Measurements from ENCODE around the gene POLR2I.
"Not testable (repeated sequence)": the region's sequence is repeated elsewhere in the genome, so short reads cannot be mapped to it uniquely, and the experiment has no call there.

The POLR2I gene

GRCh38 chr19:36114721-36115452 lies at the start of gene POLR2I:
POLR2I (minus strand) TSS chr19:36114875; CDS start chr19:36114856, 19 bp downstream.
- peak; percentile 100 for DNase-seq

DNA sequence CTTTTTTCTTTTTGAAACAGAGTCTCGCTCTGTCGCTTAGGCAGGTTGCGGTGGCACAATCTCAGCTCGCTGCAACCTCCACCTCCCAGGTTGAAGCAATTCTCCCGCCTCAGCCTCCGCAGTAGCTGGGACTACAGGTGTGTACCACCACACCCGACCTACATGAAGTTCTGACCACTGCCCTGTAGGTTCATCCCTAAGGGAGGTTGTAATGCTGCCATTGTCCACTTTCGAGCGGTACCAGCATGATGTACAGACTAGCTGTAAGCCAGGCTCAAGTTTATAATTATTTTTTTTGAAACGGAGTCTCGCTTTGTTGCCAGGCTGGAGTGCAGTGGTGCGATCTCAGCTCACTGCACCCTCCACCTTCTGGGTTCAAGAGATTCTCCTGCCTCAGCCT lies 49.1 kb upstream of the POLR2I start:
- no peak for DNase-seq

- DNase-seq: no peak
Measured at GRCh38 chr19:36160821-36161596, 46.3 kb upstream of the POLR2I start.

DNA sequence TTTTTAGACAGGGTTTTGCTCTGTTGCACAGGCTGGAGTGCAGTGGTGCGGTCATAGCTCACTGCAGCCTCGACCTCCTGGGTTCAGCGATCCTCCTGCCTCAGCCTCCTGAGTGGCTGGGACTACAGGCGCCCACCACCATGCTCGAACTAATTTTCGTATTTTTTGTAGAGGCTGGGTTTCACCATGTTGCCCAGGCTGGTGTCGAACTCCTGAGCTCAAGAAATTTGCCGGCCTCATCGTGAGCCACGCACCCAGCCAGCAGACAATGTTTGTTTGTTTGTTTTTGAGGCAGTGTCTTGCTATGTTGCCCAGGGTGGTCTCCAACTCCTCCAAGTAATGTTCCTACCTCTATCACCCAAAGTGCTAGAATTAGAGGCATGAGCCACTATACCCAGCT lies 38.5 kb upstream of the POLR2I start:
- no peak for DNase-seq

- peak; percentile 32 for DNase-seq
Measured at GRCh38 chr19:36152352-36153091, 37.8 kb upstream of the POLR2I start, which contains the start of gene COX7A1. COX7A1 (minus strand) TSS chr19:36152447; CDS start chr19:36152407, 40 bp downstream.

GRCh38 chr19:36152019-36152351 lies 37.3 kb upstream of the POLR2I start:
- no peak for DNase-seq

DNA sequence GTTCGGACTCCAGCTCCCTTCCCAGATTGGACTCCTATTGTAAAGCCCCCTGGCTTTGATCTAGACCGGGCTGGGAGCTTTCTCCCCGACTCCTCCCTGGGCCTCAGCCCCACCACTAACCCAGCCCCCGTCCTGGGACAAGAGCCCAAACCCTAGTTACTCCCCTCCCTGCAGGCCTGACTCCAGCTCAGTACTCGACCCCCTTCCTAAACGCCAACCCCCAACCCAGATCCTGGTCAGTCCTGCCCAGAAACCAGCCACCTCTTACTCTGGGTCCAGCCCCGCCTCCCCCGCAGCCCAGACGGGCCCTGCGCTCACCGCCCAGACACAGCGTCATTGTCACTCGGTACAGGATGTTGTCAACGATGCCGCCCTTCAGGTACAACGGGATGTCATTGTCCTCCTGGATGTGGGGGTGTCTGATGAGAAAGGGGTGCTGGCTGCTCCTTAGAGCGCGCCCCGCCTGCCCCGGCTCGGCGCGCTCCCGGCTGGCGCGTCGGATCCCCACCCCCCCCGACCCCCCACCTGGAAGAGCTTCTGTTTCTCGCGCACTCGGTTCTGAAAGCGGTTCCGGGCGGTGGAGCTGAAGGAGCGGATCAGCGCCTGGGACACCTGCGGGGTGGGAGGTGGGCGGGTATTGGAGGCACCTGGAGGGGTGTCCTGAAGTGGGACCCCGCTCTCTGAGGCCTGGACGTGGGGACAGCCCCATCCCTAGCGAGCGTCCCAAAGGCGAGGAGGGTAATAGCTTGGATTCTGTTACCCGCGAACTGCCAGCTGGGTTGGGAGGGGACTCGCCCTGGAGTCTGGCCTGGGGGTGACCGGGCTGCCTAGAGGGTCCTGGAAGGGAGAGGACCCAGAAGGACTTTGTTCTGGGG lies 36.7 kb upstream of the POLR2I start:
- no peak for DNase-seq

DNA sequence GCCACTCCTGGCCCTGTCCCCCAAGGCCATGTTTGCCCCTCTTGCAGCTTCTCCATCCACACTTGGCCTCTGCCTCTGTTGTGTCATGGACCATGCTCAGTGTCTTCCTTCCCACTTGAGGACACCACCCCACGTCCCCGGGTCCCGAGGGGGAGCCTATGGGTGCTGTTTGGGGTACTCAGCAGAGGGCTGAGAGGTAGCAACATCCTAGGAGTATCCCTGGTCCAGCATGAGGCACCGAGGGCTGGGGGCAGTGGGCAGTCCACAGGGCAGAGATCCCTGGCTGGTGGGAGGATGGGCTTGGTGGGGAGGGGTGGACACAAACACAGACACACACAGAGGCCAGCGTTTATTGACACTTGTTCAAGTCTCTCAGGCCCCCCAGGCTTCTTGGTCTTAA lies 35.9 kb upstream of the POLR2I start:
- DNase-seq: no peak

- no peak for DNase-seq
Measured at GRCh38 chr19:36149673-36150406, 35.2 kb upstream of the POLR2I start.

DNA sequence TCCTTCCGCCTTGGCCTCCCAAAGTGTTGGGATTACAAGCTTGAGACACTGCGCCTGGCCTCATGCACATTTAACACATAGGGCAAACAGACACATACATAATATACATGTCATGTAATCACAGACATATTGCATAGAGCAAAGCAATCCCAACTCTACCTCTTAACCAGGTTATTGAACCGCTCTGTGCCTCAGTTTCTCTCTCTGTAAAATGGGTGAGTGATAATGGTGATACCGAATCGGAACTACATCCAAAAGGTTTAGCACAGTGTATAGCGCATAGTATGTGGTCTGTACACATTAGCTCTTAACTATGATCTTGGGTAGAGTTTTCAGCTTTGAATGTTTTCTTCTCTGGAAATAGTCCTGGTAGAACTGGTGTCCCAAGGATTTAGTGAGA lies 29.9 kb upstream of the POLR2I start:
- no peak for DNase-seq

DNA sequence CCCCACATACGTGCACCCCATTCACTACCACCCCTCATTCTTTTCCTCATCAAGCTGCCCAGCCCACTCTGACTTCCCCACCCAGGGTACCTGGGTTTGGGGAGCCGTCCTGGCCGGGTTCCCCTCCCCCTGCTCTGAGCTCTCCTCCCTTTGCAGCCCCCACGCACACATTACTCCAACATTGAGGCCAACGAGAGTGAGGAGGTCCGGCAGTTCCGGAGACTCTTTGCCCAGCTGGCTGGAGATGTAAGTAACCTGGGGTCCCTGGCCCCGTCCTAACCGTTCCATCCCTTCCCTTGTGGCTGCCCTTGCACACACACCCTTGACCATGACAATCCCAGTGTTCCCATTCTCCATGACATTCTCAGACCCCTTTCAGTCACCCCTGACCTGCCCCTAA lies 27.8 kb upstream of the POLR2I start:
- no peak for DNase-seq

GRCh38 chr19:36142046-36142445 lies 27.4 kb upstream of the POLR2I start:
- DNase-seq: no peak

- peak; percentile 86 for DNase-seq
Measured at GRCh38 chr19:36141039-36141927, 26.6 kb upstream of the POLR2I start.

GRCh38 chr19:36140304-36141038 lies 25.8 kb upstream of the POLR2I start:
- peak; percentile 73 for DNase-seq

GRCh38 chr19:36139473-36140303 lies 25.0 kb upstream of the POLR2I start, which contains the start of gene CAPNS1:
CAPNS1 (plus strand) TSS chr19:36140066; CDS start chr19:36141012, 946 bp downstream.
- peak; percentile 95 for DNase-seq

DNA sequence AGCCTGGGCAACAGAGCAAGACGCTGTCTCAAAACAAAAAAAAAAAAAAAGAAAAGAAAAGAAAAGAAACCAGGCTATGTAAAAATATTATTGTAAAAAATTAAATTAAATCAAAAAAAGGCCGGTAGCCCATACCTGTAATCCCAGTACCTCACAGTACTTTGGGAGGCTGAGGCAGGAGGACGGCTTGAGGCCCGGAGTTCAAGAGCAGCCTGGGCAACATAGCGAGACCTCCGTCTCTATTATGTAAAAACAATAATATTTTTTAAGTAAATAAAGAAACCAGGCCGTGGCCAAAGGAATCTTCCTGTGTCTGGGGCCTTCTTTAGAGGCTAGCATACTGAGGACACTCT lies 24.4 kb upstream of the POLR2I start:
- DNase-seq: no peak

GRCh38 chr19:36136964-36137686 lies 22.4 kb upstream of the POLR2I start:
- peak; percentile 45 for DNase-seq

DNA sequence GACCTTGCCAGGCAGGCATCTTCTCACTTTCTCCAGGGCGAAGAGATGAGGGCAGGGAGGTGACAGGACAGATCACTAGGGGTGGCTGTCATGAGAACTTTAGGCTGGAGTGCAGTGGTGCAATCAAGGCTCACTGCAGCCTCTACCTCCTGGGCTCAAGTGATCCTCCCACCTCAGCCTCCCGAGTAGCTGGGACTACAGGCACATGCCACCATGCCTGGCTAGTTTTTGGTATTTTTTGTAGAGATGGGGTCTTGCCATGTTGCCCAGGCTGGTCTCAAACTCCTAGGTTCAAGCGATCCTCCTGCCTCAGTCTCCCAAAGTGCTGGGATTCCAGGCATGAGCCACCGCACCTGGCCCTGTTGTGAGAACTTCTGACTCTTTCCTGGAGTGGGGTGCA lies 20.2 kb upstream of the POLR2I start:
- not testable (repeated sequence) for DNase-seq
